Activated T-helper 1 cell treated with anti-CD3 and anti-CD28 coated beads, Interleukin-2, amount 50 U/mL, for 16 hours (primary cell): ENCODE measurements around the gene XRCC3.

ENCODE experiments used
- DNase-seq, 2 donors: peaks; one replicate each; pipeline ENCODE4 v3.0.0-alpha.2; 2020; ENCODE audit warnings: low read depth in 1 of 2, low spot score in 1 of 2

The XRCC3 gene

DNA sequence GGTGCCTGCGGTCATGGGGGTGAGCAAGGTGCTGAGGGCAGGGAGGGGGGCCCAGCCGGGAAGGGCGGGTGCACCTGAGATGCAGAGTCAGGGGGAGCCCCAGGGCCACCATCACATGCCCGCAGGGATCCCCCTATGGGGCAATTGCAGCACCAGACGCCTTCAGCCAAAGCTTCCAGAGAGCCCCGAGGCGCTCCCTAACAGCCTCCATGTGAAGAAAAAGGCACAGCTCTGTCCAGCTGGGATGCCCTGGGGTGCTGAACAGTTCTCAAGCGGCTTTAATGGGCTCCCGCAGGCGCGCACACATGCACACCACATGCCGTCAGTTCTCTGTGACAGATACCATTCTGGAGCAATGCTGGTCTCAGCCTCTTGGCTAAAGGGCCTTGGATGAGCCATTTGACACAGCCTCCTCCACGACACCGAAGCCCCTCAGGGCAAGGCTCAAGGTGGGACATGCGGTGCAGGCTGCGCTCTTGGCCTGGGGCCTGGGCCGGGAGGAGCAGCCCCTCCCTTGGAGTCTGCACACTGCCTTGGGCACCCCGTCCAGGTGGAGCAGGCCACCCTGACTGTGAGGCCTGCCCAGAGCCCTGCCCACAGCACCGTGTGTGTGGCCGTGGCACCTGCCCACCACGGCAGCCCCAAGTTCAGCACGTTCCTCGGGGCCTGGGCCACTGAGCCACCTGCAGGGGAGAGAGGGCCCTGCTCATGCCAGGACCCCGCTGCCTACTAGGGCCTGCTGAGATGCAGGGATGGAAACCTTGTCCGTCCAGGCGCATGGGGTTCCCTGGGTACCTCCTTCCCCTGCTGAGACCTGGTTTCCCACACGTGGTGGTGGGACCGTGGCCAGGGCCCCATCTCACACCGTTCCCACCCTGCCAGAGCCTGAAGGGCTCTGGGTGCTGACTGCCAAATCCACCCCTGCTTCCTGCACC, 7.7 kb downstream of the XRCC3 start:
- no peak for DNase-seq

DNA sequence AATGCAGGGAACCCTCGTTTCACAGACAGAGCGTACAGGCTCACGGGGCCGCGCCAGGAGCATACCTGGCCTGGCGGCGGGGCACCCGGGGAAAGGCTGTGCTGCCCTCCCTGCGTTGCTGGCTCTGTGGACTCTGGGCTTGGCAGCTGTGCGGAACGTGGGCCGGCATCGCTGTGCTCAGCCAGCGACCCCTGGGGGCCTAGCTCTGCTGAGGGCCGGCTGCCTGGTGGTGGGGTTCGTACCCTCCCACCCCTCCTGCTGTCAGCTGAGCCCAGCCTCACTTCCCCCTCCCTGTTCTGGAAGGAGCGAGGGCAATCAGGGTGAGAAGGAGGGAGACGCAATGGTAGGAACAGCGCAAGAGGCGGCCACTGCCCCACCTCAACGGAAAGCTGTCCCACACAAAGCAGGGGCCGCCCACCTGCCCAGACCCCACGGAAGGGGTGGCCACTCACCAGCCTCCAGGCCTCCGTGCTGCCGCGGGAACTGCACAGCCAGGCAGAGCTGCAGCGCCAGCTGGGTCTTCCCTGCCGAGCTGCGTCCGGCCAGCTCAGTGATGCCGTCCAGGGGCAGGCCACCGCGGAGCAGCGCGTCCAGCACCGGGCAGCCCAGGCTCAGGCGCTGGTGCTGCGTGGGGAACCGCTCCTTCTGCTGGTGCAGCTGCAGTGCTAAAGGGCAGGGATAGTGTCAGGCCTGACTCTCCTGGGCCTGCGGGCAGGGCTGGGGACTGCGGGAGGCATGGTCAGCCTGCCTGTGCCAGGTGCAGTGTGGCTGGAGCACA, 8.5 kb downstream of the XRCC3 start:
- DNase-seq: no peak

DNA sequence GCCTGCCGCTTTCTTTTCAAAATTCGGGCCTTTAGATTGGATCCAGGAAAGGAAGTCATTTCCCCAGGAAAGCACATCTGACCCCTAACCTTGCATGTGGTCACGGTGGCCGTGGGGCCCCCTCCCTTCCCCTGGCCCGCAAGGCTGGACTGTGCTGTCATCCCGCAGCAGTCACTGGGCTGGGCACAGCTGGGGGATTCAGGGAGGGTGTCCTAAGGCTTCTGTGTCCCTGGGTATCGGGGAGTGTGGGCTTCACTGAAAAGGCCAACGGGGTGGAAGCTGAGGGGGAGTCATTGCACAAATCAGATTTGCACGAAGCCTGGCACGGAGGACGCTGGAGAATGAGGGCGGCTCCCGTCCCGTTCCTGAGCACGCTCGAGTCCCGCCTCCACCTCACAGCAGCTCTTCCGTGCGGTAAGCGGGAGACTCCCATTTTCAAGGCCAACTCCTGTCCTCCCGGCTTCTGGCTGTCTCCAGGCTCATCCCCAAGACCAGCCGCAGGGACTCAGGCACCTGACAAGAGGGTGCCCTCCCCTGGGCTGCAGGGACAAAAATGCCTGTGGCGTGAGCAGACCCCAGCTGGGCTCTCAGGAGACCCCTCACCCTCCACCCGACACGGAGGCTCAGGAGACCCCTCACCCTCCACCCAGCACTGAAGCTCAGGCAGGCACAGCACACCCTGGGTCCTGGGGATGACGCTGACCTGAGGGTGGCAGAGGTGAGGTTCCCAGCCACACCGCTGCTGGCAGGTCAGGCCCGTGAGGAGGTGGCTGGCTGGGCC, 9.6 kb downstream of the XRCC3 start:
- DNase-seq: no peak

DNA sequence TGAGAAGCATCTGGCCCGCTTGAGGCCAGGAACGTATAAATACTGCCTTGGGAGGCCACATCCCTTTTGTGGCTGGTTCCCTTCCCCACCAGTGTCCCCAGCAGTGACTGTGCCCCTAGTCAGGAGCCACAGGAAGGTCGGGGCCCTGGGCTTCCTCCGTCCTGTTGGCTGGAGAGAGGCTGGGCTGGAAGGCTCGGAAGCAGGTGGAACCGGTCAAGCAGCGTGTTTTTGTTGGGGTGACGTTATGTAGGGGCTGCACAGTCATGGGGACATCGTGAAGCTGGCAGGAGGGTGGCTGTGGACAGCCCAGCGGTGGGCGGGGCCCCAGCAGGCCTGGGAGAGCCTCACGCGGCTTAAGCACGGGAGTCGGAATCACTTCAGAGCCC, 10.1 kb downstream of the XRCC3 start:
- DNase-seq: no peak

DNA sequence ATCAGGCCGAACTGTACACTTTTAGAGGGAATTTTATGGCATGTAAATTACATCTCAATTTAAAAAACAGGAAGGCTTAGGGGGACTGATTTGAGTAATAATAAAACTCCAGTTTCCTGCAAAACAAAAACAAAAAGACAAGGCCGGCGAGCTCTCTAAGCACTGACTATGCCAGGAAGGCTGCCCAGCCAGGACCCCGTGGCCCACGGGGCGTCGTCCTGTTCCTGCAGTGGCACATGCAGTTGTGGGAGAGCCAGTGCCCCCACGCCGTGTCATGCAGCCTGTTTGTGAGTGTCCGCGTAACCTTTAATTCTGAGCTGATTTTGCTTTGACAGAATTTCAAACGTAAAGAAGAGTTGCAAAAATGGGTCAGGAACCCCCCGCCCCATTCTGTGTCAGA, 10.5 kb downstream of the XRCC3 start:
- no peak for DNase-seq

DNA sequence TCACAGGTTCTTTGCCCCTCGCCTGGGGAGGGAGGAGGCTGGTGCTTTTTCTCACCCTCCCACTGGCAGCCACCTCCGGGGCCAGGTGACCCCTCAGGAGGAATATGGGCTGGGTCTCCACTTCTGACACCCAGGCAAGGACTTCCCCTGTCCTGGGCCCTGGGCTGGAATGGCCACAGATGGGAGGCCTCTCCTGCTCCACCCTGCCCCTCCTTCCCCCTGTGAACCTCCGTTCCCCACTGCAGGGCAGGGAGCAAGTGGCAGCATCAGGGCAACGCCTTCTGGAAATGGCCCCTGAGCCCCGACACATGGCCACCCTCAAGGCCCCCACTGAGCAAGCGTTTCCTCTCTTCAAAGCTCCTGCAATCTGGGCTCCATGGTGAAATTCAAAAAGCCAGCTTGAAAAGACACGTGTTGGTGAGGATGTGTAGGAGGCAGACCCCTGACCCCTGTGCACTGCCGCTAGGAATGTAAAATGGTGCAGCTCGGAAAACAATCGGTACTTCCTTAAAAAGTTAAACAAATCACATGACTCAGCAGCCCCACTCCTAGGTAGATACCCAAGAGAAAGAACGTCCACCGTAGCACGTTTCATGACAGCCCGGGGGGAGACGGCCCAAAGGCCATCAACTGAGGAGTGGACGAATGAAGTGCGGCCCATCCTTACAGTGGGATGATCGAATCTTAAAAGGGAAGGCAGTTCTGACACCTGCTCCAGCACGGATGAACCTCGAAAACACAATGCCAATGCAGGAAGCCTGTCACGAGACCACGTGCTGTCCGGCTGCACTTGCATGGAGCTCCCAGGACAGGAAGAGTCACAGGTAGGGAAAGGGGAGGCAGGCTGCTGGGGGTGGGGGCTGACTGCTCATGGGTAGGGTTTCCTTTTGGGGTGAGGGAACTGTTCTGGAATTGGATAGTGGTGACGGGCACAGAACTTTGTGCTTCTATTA, 11.5 kb downstream of the XRCC3 start:
- DNase-seq: no peak

DNA sequence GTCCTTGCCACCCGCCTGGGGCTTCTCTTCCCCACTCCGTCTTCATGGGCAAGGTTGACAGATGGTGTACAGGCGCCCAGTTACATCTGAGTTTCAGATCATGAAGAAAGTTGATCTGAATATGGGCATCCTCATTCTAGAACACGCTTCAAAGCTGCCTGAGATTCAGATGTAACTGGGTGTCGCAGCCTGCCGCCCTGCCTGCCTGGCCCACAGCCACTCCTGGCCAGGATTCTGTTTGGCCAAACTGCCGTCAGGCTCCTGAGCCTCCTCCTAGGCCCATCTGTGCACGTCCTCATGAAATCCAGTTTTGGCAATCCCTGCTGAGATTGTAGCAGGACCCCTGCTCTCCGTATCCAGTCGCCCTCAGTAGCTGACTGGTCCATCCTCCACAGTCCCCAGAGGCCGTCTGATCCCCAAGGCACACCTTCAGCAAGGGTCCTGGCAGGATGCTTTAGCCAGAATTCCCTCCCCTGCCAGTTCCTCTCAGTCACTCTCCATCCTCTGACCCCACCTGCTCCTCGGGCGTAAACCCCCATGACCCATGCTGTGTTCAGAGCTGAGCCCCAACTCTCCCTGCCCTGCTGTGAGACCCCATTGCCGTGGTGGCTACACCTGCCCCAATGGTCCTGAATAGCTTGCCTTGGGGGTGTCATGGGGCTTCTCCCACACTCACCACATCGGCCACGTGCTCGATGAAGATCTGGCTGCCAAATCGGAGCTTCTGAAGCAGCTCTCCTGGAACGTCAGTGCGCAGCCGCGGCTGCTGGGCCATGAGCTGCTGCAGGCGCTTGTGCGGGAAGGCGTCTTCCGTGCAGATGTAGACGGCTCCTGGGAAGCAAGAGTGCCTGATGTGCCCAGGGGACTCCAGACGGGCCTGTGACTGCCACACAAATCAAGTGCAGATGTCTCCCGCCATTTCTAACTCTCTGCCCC, 12.5 kb downstream of the XRCC3 start:
- no peak for DNase-seq

DNA sequence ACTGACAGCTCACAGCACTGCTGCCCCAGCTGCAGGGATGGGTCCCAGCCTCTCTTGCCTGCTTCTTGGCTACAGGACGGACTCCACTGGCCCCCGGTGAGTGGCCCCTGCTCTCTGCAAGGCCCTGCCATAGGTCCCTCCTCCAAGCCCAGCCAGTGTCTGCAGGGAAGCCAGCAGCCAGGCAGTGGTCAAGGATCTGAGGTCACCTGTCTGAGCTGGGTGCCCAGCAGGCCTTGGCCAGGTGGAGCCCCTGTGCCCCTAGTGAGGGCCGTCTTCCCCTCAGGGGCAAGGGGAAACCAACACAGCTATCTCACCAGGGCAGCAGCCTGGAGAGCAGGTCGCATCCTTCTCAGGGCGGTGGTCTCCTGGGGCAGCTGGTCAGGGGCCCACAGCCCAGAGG, 13.2 kb downstream of the XRCC3 start:
- no peak for DNase-seq

DNA sequence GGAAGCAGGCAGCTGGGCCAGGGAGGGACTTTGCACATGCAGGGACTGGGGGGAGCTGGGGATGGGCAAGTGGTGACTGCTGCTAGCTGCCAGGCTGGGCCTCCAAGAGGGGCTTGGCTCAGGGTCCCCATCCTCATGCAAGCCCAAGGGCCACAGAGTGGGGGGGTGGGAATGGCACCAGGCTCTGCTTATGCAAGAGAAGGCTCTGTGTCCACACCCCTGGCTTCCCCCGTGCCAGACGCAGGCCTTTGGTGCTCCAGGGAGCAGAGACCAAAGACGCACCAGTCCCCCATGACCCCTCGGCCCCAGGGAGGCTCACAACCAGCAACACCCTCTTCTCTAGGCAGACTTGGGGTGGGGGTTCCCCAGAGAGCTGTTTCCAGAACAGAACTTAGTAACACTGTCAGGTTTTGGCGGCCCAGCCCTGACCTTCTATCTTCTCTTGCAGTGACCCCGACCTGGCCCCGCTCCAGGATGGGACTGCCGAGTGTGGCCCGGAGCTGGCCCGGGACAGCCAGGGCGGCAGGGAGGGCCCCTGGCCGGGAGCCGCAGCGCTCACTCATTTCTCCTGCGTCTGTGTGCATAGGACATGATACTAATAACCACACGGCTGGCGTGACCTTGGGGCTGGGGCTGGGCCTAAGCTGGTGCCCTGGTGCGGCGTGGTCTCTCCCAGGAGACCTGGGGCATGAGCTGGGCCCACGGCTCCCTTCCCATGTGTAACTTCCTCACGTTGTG, 14.3 kb downstream of the XRCC3 start:
- DNase-seq: no peak

DNA sequence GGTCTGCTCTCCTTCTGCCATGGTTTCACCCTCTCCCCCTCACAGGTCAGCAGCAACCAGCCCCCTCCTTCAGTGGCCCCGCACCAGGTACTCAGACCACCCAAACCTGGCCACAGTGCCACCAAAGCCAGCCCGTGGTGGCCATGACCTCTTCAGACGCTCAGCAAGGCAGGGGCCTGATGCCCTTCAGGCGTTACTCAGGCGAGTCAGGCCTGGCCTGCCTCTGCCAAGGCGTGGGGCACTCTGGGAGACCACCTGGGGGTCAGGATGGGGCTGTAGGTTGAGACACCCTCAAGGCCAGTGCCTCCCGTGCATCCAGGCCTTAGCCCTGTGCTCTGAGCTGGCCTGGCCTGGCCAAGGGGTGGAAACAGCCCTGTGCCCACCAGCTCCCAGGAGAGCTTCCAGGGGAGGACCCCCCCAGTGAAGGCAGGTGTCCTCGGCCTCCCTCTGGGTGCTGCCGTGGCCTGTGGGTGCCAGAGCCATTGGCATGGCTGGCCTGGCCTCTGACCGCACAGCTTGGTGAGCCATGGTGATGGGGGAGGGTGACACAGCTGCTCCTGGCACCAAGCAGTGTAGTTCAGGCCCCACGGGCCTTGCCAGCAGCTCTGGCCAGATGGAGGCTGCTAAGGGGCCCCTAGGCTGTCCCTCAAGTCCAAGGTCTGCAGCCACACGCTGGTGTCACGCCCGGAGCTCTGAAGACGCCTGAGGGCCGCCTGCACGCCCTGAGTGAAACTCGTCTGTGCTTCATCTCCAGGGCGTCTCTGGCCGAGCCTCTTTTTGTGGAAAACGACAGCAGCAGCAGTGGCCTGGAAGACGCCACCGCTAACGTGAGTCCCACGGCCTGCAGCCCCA, 15.1 kb downstream of the XRCC3 start:
- no peak for DNase-seq

DNA sequence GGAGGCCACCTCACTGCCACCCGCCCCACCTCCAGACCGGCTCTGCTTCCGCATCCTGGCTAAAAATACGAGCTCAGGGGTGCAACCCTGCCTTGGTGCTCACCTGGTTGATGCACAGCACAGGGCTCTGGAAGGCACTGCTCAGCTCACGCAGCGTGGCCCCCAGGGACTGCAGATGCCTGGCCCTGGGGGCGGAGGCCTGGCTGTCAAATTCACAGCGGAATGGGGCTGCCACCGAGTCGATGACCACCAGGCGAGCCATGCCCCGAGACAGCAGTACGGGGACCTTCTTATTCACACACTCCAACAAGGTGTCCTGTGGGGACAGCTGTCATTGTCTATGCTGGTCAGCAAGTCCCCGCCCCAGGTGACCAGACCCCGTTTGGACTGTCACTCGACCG, 16.0 kb downstream of the XRCC3 start:
- no peak for DNase-seq

DNA sequence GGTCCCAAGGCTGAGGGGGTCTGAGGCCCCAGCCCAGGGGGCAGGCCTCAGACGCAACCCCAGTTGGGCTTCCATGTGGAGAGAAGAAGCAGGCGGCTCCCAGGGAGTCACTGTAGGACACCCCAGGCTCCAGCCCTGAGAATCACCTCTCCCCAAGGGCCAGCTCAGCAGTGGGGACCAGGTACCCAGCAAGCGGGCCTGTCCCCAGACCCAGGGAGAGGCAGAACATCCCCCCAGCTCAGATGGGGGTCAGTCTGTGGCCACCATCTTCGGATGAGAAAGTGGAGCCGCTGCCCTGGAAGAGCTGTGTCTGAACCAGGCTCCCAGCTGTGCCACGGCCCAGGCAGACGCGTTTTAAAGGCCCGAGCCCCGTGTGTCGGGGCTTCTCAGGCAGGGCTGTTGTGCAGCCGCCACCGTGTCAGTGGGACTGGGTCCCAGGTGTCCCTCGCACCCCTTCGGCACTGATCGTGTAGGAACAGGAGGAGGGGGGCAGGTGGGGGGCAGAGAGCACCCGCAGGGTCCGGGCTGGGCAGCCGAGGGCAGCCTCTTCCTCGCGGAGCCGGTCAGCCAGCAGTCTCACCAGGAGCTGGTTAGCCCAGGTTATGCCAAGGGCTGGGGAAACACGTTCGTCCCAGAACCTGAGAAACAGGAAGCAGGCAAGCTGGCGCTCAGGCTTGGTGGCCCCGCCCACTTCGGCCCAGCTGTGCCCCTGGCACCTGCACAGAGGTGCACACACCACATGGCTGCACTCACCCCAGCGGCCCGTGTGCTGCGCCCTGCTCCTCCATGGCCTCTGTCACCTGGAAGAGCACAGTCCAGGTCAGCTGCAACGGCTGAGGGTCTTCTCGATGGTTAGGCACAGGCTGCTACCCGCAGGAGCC, 16.6 kb downstream of the XRCC3 start:
- DNase-seq: no peak

DNA sequence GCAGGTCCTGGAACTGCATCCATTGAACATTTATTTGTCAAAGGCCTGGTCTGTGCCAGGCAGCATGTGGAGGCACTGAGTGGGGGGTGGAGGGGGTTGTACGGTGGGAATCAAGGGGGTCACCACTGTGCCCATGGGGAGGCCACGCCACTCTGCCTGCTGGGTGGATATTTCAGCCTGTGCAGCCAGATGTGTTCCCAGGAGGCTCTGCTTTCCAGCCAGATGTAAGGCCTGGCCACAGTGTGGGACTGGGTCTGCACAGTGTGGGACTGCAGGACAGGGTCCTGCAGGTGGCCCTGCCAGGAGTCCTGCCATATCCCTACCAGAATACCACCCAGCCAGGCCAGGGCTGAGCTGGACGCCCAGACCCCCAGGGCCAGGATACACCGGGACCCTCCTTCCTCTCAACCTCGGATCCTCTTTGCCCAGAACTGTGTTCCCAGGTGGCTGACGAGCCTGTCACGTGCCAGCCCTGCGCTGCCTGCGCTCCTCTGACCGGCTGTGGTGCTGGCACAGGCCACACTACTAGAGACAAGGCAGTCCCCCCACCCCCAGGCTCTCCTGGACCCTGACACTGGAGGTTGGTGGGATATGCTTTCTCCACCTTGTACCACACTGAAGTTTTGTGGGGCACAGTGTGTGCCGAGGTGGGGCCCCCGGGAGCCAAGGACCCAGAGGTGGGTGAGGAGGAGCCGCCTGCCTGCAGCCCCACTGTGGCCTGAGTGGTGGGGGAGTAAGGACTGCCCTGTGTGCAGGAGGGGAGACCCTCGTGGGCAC, 17.5 kb downstream of the XRCC3 start:
- DNase-seq: no peak

DNA sequence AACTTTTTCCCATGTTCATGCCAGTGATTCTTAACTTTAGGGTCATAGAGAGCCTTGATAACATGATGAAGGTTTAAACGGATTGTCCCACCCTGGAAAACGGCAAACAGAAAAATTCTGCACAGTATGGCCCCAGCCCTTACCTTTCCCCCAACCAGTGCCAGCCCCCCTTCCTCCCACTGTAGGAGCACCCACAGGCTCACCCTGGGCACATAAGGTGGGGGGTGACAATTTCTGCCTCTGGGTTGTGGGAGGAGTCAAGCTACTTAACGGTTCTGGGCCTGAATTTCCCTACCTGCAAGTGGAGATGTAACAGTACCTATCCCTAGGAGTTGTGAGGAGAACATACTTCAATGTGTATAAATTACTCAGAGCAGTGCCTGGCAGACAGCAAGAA, 18.0 kb downstream of the XRCC3 start:
- DNase-seq: no peak

DNA sequence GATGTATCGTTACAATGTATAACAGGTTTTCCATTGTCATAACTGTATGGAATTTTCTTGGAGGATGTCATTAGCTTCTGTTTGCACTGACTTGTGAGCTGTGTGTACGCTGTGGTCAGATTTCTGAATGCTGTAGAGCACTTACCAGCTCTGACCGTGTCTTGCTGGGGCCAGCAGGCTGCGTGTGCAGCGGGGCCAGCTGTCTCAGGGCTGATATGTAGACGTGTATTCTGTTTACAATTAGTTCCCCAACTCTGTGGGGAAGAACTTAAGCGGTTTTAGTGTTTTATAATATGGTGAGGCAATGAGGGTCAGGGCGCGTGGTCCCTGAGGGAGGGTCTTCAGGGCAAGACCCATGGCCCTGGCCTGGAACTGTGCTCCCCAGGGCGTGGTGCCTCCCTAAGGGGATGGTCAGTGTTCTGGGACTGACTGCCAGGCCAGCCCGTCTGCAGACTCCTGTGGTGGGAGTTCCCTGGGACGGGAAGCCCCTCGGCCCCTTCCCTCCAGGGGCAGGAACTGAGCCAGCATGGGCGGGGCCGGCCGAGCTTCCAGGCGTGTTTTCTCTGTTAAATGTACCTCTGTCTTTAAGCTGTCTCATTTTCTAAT, 18.7 kb downstream of the XRCC3 start:
- DNase-seq: no peak

DNA sequence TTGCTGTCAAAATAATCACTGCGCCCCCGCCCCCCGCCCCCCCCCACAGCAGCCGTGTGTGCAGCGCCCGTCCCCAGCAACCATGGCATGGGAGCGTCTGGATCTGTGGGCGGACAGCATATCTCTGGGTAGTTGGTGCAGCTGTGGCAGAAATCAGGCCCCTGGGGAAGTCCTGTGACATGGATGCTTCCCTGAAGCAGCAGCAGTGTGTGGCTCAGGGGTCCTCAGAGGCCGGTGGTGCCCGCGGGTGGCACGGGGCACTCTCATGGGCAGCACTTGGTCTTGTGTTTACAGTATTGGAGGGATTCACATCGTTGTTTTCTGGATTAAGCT, 19.2 kb downstream of the XRCC3 start:
- no peak for DNase-seq
